Measurements from ENCODE around the gene KCNIP1.

DNA sequence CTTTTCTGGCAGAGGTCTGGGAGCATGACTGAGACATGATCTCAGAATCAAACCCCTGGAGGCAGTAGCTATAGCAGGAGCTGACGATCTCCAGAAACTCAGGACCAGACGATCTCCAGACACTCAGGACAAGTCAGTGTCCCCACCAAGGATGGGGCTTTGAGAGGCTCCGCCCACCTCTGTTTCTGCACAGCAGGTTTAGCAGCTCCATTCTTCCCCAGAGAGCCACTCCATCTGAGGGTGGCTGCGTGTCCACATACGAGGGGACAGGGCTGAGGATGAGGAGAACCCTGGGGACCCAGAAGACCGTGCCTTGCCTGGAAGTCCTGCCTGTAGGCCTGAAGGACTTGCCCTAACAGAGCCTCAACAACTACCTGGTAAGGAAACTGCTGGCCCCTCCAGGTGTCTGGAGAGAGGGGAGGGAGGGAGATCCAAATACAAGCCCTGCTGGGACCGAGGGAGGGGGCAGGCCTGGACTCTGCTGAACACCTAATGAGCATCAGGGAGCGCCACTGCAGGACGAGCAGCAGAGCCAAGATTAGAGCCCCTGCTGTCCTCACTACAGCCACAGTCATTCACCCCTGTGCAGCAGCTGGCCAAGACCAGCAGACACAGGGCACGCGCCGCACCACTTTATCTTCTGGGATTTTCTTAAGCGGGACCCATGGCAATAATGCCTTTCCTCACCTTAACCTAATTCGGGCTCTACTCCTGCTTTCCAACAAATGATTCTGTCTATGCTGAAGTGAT, 279.9 kb downstream of the KCNIP1 start, which contains the start of gene GABRP:
- TF ChIP-seq, protein P1, sequence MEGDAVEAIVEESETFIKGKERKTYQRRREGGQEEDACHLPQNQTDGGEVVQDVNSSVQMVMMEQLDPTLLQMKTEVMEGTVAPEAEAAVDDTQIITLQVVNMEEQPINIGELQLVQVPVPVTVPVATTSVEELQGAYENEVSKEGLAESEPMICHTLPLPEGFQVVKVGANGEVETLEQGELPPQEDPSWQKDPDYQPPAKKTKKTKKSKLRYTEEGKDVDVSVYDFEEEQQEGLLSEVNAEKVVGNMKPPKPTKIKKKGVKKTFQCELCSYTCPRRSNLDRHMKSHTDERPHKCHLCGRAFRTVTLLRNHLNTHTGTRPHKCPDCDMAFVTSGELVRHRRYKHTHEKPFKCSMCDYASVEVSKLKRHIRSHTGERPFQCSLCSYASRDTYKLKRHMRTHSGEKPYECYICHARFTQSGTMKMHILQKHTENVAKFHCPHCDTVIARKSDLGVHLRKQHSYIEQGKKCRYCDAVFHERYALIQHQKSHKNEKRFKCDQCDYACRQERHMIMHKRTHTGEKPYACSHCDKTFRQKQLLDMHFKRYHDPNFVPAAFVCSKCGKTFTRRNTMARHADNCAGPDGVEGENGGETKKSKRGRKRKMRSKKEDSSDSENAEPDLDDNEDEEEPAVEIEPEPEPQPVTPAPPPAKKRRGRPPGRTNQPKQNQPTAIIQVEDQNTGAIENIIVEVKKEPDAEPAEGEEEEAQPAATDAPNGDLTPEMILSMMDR (IDR thresholded peaks at IDR 0.05): no peak
- no peak for TF ChIP-seq POLR2A (IDR thresholded peaks at IDR 0.05)

Measured in body of pancreas (tissue), 4 donors.